Panc1 (cell line): ENCODE measurements around the gene EHD2.

Experiments used
- CTCF ChIP-seq: fragments of 450-650 bp; IDR thresholded peaks from 2 replicates; pipeline ENCODE4 v1.5.1; 2017; ENCODE audit warnings: mild to moderate bottlenecking
- POLR2AphosphoS5 ChIP-seq: IDR thresholded peaks from 2 replicates; pipeline ENCODE4 v1.6.1; 2012; ENCODE audit warnings: mild to moderate bottlenecking, low read depth, low read length, moderate library complexity
- REST ChIP-seq, 2 experiments: IDR thresholded peaks; 2 replicates each; pipeline ENCODE4 v1.6.1; 2011 to 2012; ENCODE audit warnings: low read depth in 2 of 2, control low read depth in 1 of 2, low read length in 1 of 2, mild to moderate bottlenecking in 1 of 2, moderate library complexity in 1 of 2; ENCODE audit not compliant: insufficient read depth in 1 of 2

- no peak for TF ChIP-seq POLR2AphosphoS5
- peak; percentile 90 for TF ChIP-seq CTCF
- TF ChIP-seq REST (IDR thresholded peaks at IDR 0.05; ENCODE audit: insufficient read depth in 1 of 2, low read depth in 2 of 2, low read length in 1 of 2): no peak
Measured at GRCh38 chr19:47790398-47790814, 77.2 kb downstream of the EHD2 start.
